B cell (primary cell): ENCODE data around the gene CIDEC.

Experiments used
- EZH2 ChIP-seq: IDR thresholded peaks from 2 replicates; pipeline ENCODE4 v1.6.1; 2012; ENCODE audit warnings: borderline replicate concordance, low read depth, mild to moderate bottlenecking, moderate library complexity, low read length; ENCODE audit not compliant: insufficient read depth, poor library complexity, severe bottlenecking
- TF ChIP-seq, protein P1 (sequence below): fragments of 200-600 bp; IDR thresholded peaks from one replicate; pipeline ENCODE4 v1.8.0; 2022; ENCODE audit warnings: antibody characterized with exemption, mild to moderate bottlenecking

DNA sequence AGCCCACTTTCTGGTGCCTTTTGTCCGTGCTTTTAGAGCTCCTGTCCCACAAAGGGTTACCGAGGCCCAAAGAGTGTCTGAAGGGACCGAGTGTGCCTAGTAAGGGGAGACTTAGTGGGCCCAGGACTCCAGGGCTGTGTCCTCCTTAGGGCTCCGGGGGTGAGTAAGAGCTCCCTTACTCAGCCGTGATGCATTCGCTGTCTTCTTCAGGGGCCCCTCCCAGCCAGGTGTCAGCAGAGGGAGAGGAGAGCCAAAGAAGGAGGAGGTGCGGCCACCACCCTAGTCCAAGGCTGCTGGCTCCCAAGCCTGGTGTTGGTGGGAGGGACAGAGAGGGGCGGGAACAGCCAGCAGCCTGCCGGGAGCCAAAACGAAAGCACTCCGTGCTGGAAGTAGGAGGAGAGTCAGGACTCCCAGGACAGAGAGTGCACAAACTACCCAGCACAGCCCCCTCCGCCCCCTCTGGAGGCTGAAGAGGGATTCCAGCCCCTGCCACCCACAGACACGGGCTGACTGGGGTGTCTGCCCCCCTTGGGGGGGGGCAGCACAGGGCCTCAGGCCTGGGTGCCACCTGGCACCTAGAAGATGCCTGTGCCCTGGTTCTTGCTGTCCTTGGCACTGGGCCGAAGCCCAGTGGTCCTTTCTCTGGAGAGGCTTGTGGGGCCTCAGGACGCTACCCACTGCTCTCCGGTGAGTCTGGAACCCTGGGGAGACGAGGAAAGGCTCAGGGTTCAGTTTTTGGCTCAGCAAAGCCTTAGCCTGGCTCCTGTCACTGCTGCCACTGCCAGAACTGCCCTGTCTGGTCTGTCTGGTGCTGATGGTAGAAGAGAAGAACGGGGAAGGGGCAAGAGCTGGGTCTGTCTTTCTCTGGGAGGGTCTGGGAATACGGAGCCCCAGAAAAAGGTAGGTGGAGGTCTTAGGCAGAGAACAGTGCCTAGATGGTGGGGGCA, 37.0 kb upstream of the CIDEC start, which contains the start of gene IL17RC:
- TF ChIP-seq, protein P1, sequence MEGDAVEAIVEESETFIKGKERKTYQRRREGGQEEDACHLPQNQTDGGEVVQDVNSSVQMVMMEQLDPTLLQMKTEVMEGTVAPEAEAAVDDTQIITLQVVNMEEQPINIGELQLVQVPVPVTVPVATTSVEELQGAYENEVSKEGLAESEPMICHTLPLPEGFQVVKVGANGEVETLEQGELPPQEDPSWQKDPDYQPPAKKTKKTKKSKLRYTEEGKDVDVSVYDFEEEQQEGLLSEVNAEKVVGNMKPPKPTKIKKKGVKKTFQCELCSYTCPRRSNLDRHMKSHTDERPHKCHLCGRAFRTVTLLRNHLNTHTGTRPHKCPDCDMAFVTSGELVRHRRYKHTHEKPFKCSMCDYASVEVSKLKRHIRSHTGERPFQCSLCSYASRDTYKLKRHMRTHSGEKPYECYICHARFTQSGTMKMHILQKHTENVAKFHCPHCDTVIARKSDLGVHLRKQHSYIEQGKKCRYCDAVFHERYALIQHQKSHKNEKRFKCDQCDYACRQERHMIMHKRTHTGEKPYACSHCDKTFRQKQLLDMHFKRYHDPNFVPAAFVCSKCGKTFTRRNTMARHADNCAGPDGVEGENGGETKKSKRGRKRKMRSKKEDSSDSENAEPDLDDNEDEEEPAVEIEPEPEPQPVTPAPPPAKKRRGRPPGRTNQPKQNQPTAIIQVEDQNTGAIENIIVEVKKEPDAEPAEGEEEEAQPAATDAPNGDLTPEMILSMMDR: no peak
- no peak for TF ChIP-seq EZH2
